ENCODE measurements around the gene RAD51D. TPM values are rescaled to one million over a fixed set of nuclear protein-coding genes. Genes with fewer than 3 reads are reported as not detected.

RAD51D gene
- polyA plus RNA-seq, 2 of the 4 experiments (the other 2 are of a cell fraction): 18.4 to 23.8 TPM

- ChIA-PET CTCF (interaction anchor here (0.7 to 13.1 kb wide), 27 partner anchors 11 to 926 kb away, joined by 3 to 297 read pairs (median 9); partner anchors contain the start of genes LIG3 and RFFL), POLR2A (interaction anchor here (2.2 kb wide), 1 partner anchor 28 kb away, joined by 9 read pairs; no protein-coding TSS in a partner anchor)
- Histone ChIP-seq H3K4me2 (peak overlapping the region; percentile 90), H3K4me3 (no peak overlapping the region), H3K4me1 (peaks cover 27% of the 10 kb centered on the region), H3K9me3 (no peaks in the 10 kb centered on the region), H3K27ac (peak overlapping the region in 1 of 2 experiments; percentile 94; a peak in 3 of 6 replicates)
- TF ChIP-seq TP53 (CRISPR knock-in tag; IDR thresholded peaks at IDR 0.05): no peak
- TF ChIP-seq ZNF302 (CRISPR knock-in tag; IDR thresholded peaks at IDR 0.05): no peak
- no peak for TF ChIP-seq NPAS2 (CRISPR knock-in tag; IDR thresholded peaks at IDR 0.05; ENCODE audit: borderline replicate concordance)
- TF ChIP-seq RAD21 (conservative IDR thresholded peaks at IDR 0.05 in 1 of 2, IDR thresholded peaks at IDR 0.05 in 1 of 2): peak; percentile 47 to 65; a peak in 4 of 5 replicates
- TF ChIP-seq USF2 (IDR thresholded peaks at IDR 0.05): no peak
- peak; percentile 58 for TF ChIP-seq SMC3 (IDR thresholded peaks at IDR 0.05)
- peak; percentile 42 for TF ChIP-seq CTCF (IDR thresholded peaks at IDR 0.05)
- ATAC-seq: peak in 1 of 2 experiments; percentile 56; a peak in 3 of 6 replicates
- peak; percentile 7 for FAIRE-seq
- peak in 1 of 2 experiments; percentile 65 for DNase-seq (ENCODE audit: low read depth in 1 of 2, low spot score in 1 of 2)
Measured at GRCh38 chr17:35117984-35118383, 1.7 kb downstream of the RAD51D start.

GRCh38 chr17:35116845-35117244 is 2.8 kb downstream of the RAD51D start:
- H3K4me2 ChIP-seq: no peak overlapping the region

More at GRCh38 chr17:35116845-35117244, 2.8 kb downstream of the RAD51D start:
- DNase-seq (ENCODE audit: low read depth in 1 of 2, low spot score in 1 of 2) (no peak), FAIRE-seq (no peak), ATAC-seq (no peak)
- CTCF ChIA-PET: interaction anchor here (1.0 to 13.1 kb wide), 7 partner anchors 10 to 133 kb away, joined by 3 to 297 read pairs (median 16); partner anchors contain the start of gene LIG3
- no peak overlapping the region for H3K4me3 ChIP-seq
- no peak overlapping the region for H3K27ac ChIP-seq
- POLR2A ChIA-PET: no interaction called here
- H3K9me3 ChIP-seq: no peaks in the 10 kb centered on the region
- 86% methylated on average over 12 of the region's 12 CpGs for WGBS (ENCODE audit: missing lambda C conversion rate)
- TF ChIP-seq CBX2 (IDR thresholded peaks at IDR 0.05; ENCODE audit: borderline replicate concordance, low read depth) (no peak), KDM5A (IDR thresholded peaks at IDR 0.05) (no peak), CBX8 (IDR thresholded peaks at IDR 0.05) (no peak), FOSB (CRISPR knock-in tag; IDR thresholded peaks at IDR 0.05) (no peak), REST (IDR thresholded peaks at IDR 0.05) (no peak), KDM1A (IDR thresholded peaks at IDR 0.05; ENCODE audit: low read depth) (no peak), RARB (CRISPR knock-in tag; IDR thresholded peaks at IDR 0.05) (no peak), FOXS1 (CRISPR knock-in tag; IDR thresholded peaks at IDR 0.05) (no peak), RFX5 (IDR thresholded peaks at IDR 0.05) (no peak), USF2 (IDR thresholded peaks at IDR 0.05) (no peak), HMGXB4 (CRISPR knock-in tag; IDR thresholded peaks at IDR 0.05; ENCODE audit: borderline replicate concordance) (no peak), JUN (IDR thresholded peaks at IDR 0.05) (no peak), HES2 (IDR thresholded peaks at IDR 0.05) (no peak), ATOH8 (CRISPR knock-in tag; IDR thresholded peaks at IDR 0.05; ENCODE audit: low read depth) (no peak), MAZ (IDR thresholded peaks at IDR 0.05; ENCODE audit: borderline replicate concordance, low read depth, low read length) (no peak), HOXA7 (CRISPR knock-in tag; IDR thresholded peaks at IDR 0.05) (no peak), ZC3H11A (IDR thresholded peaks at IDR 0.05) (no peak)
- H3K4me1 ChIP-seq: peaks cover 27% of the 10 kb centered on the region
